Natural killer cell (primary cell): Measurements from ENCODE around the gene MYO18B. TPM values are rescaled to one million over a fixed set of nuclear protein-coding genes. Genes with fewer than 3 reads are reported as not detected.

ENCODE experiments used
- ATAC-seq, 3 donors: fragments of 150-1000 bp in 2 of 3; fragments of 200-7000 bp in 1 of 3; cut with Tn5 transposase; 1 replicate in 1 of 3; 2 replicates in 2 of 3; pipeline ENCODE4 v1.10.0; 2021; ENCODE audit warnings: mild to moderate bottlenecking in 2 of 3, moderate library complexity in 2 of 3
- DNase-seq, 2 donors: peaks; one replicate each; pipeline versions ENCODE4 v3.0.0 to v3.0.0-alpha.2; 2013 to 2021; ENCODE audit warnings: mixed read lengths in 1 of 2
- H3K27ac ChIP-seq: one replicate; pipeline ENCODE4 v1.5.1; 2013; ENCODE audit warnings: mild to moderate bottlenecking, low read length
- H3K27me3 ChIP-seq: one replicate; pipeline ENCODE4 v1.6.1; 2013; ENCODE audit warnings: low read length; ENCODE audit not compliant: control insufficient read depth, insufficient read depth
- H3K36me3 ChIP-seq: one replicate; pipeline ENCODE4 v1.6.1; 2013; ENCODE audit warnings: low read length; ENCODE audit not compliant: control insufficient read depth, insufficient read depth
- H3K4me1 ChIP-seq: one replicate; pipeline ENCODE4 v1.6.1; 2013; ENCODE audit warnings: low read length; ENCODE audit not compliant: control insufficient read depth, insufficient read depth
- H3K4me3 ChIP-seq: one replicate; pipeline ENCODE4 v1.5.1; 2013; ENCODE audit warnings: low read length
- H3K9me3 ChIP-seq: one replicate; pipeline ENCODE4 v1.6.1; 2013; ENCODE audit warnings: low read length; ENCODE audit not compliant: control insufficient read depth, insufficient read depth
- H3K27ac Mint-ChIP-seq, 2 donors: one replicate each; pipeline ENCODE4 v1.8.0; 2022; ENCODE audit warnings: mild to moderate bottlenecking in 2 of 2, mixed read lengths in 2 of 2, moderate library complexity in 1 of 2
- H3K27me3 Mint-ChIP-seq, 2 donors: one replicate each; pipeline ENCODE4 v1.8.0; 2022; ENCODE audit warnings: low read depth in 2 of 2, mixed read lengths in 2 of 2
- H3K36me3 Mint-ChIP-seq: one replicate; pipeline ENCODE4 v1.8.0; 2022; ENCODE audit warnings: mixed read lengths
- H3K4me1 Mint-ChIP-seq, 2 donors: one replicate each; pipeline ENCODE4 v1.8.0; 2022; ENCODE audit warnings: mixed read lengths in 2 of 2
- H3K4me3 Mint-ChIP-seq: one replicate; pipeline ENCODE4 v1.8.0; 2022; ENCODE audit warnings: mild to moderate bottlenecking, moderate library complexity, mixed read lengths
- H3K9me3 Mint-ChIP-seq, 2 donors: one replicate each; pipeline ENCODE4 v1.8.0; 2022; ENCODE audit warnings: mixed read lengths in 2 of 2
- WGBS: methylation state at CpG from one replicate; pipeline ENCODE4 v1.1.7; 2013; ENCODE audit warnings: missing lambda C conversion rate; ENCODE audit not compliant: insufficient coverage; 5-methylcytosine and 5-hydroxymethylcytosine counted together
- intact Hi-C: fragments of 100-400 bp; cut with micrococcal nuclease; formaldehyde crosslinking; loops from one replicate; pipeline ENCODE4 v1.14.2; 2022
- total RNA-seq, 4 donors: library from RNA; stranded (reverse); fragments of 120-200 nt in 1 of 4; gene quantifications; one replicate each; pipeline versions ENCODE4 v1.2.3 to v1.2.4, GENCODE V29; 2013 to 2022
- TF ChIP-seq, protein P1 (sequence below): fragments of 200-600 bp; IDR thresholded peaks from one replicate; pipeline ENCODE4 v1.8.0; 2022; ENCODE audit warnings: antibody characterized with exemption

Gene MYO18B
- total RNA-seq, 3 donors from 2014 or later (not counting 1 experiment from before 2014, with no cell fraction given) = 0.07 to 0.14 (median 0.10) TPM

DNA sequence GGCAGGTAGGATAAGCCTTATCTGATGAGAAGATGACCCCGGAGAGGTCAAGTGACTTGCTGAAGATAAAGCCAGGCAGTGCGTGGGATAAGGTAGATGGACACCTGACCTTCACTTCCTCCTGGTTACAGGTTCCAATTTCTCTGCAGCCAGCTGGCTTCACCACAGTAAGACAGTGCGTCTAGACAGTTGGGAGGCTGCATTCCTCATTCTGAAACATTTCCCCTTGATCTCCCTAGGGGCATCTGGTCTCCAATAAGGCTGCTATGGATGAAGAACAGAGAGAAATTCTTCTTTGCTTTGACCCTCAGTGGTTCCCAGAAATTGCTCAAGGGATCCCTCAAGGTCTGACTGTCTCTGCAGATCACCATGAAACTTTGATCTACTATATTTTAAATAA is 211.3 kb downstream of the MYO18B start:
- no peaks in the 10 kb centered on the region for H3K4me1 ChIP-seq
- H3K27me3 ChIP-seq = no peaks in the 10 kb centered on the region
- DNase-seq (no peak), ATAC-seq (no peak)
- intact Hi-C loops = no loop called here
- WGBS = 85% methylated on average over 3 of the region's 3 CpGs
- H3K4me3 Mint-ChIP-seq = no peak overlapping the region
- H3K36me3 Mint-ChIP-seq = no peaks in the 10 kb centered on the region
- TF ChIP-seq, protein P1, sequence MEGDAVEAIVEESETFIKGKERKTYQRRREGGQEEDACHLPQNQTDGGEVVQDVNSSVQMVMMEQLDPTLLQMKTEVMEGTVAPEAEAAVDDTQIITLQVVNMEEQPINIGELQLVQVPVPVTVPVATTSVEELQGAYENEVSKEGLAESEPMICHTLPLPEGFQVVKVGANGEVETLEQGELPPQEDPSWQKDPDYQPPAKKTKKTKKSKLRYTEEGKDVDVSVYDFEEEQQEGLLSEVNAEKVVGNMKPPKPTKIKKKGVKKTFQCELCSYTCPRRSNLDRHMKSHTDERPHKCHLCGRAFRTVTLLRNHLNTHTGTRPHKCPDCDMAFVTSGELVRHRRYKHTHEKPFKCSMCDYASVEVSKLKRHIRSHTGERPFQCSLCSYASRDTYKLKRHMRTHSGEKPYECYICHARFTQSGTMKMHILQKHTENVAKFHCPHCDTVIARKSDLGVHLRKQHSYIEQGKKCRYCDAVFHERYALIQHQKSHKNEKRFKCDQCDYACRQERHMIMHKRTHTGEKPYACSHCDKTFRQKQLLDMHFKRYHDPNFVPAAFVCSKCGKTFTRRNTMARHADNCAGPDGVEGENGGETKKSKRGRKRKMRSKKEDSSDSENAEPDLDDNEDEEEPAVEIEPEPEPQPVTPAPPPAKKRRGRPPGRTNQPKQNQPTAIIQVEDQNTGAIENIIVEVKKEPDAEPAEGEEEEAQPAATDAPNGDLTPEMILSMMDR = no peak
- peaks cover 0 to 10% of the 10 kb centered on the region in 2 donors for H3K27me3 Mint-ChIP-seq
- no peaks in the 10 kb centered on the region for H3K4me1 Mint-ChIP-seq
- no peak overlapping the region for H3K27ac Mint-ChIP-seq
- H3K27ac ChIP-seq = no peak overlapping the region
- no peak overlapping the region for H3K4me3 ChIP-seq
- H3K9me3 ChIP-seq = no peaks in the 10 kb centered on the region
- H3K36me3 ChIP-seq = no peaks in the 10 kb centered on the region
- H3K9me3 Mint-ChIP-seq = no peaks in the 10 kb centered on the region

DNA sequence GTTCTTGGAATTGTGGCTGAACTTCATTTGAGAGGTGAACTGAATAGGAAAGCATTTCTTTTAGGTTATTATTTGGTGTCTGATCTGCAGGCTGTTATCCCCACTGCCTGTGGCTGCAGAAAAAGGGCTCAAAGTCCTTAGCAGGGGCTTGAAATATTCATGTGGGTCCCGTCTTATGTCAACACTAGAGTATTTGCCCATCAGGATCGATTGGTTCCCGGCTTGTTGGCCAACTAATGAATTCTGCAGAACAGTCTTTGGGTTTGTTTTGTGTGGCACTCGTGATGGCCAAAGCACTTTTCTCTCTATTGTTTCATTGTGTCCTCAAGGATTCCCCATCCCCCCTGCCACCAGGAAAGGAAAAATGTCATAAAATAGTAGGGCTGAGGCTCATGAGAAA is 211.9 kb downstream of the MYO18B start:
- 77% methylated on average over 3 of the region's 4 CpGs for WGBS
- H3K36me3 ChIP-seq = no peaks in the 10 kb centered on the region
- no peak overlapping the region for H3K4me3 ChIP-seq
- no peak for DNase-seq
- no peak overlapping the region for H3K27ac Mint-ChIP-seq
- ATAC-seq = no peak
- no peak overlapping the region for H3K4me3 Mint-ChIP-seq
- TF ChIP-seq, protein P1 = no peak
- H3K9me3 Mint-ChIP-seq = no peaks in the 10 kb centered on the region
- H3K36me3 Mint-ChIP-seq = no peaks in the 10 kb centered on the region
- intact Hi-C loops = no loop called here
- H3K4me1 Mint-ChIP-seq = no peaks in the 10 kb centered on the region
- peaks cover 0 to 7% of the 10 kb centered on the region in 2 donors for H3K27me3 Mint-ChIP-seq
- no peaks in the 10 kb centered on the region for H3K9me3 ChIP-seq
- H3K27me3 ChIP-seq = no peaks in the 10 kb centered on the region
- no peaks in the 10 kb centered on the region for H3K4me1 ChIP-seq
- no peak overlapping the region for H3K27ac ChIP-seq

DNA sequence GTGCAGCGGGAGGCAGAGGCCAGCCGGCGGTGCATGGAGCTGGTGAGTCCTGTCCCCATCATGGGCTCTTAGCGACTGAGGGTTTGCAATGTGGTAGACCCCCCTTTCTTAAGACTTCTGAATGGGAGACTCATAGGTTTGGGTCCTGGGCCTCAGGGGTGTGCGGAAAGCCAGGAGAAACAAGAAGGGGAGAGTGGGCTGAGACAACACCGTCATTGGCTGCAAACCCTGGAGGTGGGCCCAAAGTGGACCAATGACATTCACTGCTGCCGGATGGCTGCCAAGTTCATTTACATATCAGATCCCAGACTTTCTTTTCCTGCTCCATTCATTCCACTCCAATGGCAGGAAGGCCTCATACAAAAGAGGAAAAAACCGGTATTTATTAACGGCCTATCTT is 213.3 kb downstream of the MYO18B start:
- H3K36me3 ChIP-seq = no peaks in the 10 kb centered on the region
- H3K27me3 Mint-ChIP-seq = peaks cover 0 to 4% of the 10 kb centered on the region in 2 donors
- H3K27ac Mint-ChIP-seq = no peak overlapping the region
- H3K4me1 Mint-ChIP-seq = no peaks in the 10 kb centered on the region
- H3K27me3 ChIP-seq = no peaks in the 10 kb centered on the region
- H3K9me3 Mint-ChIP-seq = no peaks in the 10 kb centered on the region
- WGBS = 93% methylated on average over 9 of the region's 9 CpGs
- no peak overlapping the region for H3K4me3 Mint-ChIP-seq
- no peaks in the 10 kb centered on the region for H3K4me1 ChIP-seq
- intact Hi-C loops = no loop called here
- no peak for DNase-seq
- ATAC-seq = no peak
- no peaks in the 10 kb centered on the region for H3K9me3 ChIP-seq
- no peak overlapping the region for H3K4me3 ChIP-seq
- TF ChIP-seq, protein P1 = no peak
- no peak overlapping the region for H3K27ac ChIP-seq
- H3K36me3 Mint-ChIP-seq = no peaks in the 10 kb centered on the region

DNA sequence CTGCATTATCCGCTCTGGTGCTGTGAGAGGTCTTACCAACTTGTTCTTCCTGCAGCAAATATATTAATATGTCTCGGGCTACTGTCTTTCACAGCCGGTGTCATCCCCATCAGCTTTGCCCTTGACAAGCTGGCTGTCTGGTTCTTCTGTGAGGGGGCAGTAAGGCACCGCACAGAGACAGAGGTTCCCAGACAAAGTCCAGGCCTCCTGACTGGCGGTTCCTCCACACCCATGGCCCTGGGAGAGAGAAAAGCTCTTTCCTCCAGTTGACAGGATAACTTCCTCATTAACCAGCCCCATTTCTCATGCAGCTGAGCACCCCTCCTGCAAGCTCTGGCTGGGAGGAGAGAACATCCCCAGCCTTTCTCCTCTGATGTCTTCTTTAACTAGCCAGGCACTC is 214.8 kb downstream of the MYO18B start:
- Mint-ChIP-seq H3K4me3 (no peak overlapping the region), H3K36me3 (no peaks in the 10 kb centered on the region), H3K27me3 (no peaks in the 10 kb centered on the region), H3K9me3 (no peaks in the 10 kb centered on the region), H3K4me1 (no peaks in the 10 kb centered on the region), H3K27ac (no peak overlapping the region)
- Histone ChIP-seq H3K27me3 (no peaks in the 10 kb centered on the region), H3K27ac (no peak overlapping the region), H3K4me1 (no peaks in the 10 kb centered on the region), H3K36me3 (no peaks in the 10 kb centered on the region), H3K9me3 (no peaks in the 10 kb centered on the region), H3K4me3 (no peak overlapping the region)
- 72% methylated on average over 5 of the region's 5 CpGs for WGBS
- no peak for ATAC-seq
- intact Hi-C loops = no loop called here
- no peak for DNase-seq
- TF ChIP-seq, protein P1 = no peak
